ENCODE measurements around the gene CELA3B. TPM values are rescaled to one million over a fixed set of nuclear protein-coding genes. Genes with fewer than 3 reads are reported as not detected.
"Not testable (repeated sequence)": the region's sequence is repeated elsewhere in the genome, so short reads cannot be mapped to it uniquely, and the experiment has no call there.

The CELA3B gene
- total and polyA plus RNA-seq, 8 donors = 2,923 to 21,242 (median 14,182) TPM

DNA sequence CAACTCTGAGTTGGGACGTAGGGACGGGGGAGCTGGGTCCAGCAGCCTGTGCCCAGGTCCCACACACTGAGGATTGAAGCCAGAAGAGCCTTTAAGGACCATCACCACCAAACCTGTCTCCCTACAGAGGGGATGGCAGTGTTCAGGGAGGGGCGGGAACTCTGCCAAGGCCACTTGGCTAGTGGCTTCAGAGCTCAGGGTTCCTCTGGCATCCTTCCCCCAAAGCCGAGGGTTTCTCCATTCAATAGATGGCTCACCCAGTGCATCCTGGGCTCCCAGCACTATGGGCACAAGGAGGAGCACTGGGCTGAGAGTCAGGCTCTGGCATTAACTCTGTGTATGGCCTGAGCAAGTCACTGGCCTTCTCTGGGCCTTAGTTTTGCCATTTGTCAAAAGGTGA, 4.4 kb downstream of the CELA3B start:
- intact Hi-C loops (cut with DNase I) = not testable (repeated sequence)
- WGBS, 2 donors = 24 to 31% methylated on average over 2 of the region's 4 CpGs
- peak in 2 of 6 donors; percentile 72 to 81 for DNase-seq

DNA sequence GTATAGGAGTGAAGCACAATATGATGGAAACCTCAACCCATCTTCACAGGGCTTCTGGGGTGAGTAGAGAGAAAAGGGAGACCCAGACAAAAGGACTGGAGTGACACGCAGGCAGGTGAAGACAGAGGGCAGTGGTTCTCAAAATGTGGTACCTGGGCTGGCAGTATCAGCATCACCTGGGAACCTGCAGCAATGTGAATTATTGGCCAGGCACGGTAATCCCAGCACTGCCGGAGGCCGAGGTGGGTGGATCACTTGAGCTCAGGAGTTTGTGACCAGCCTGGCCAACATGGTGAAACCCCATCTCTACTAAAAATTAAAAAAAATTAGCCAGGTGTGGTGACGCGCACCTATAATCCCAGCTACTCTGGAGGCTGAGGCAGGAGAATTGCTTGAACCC, 5.3 kb downstream of the CELA3B start:
- H3K27ac ChIP-seq; H3K9me3 ChIP-seq; H3K27me3 ChIP-seq; intact Hi-C loops (cut with DNase I); DNase-seq; FAIRE-seq; H3K36me3 ChIP-seq; H3K4me1 ChIP-seq: not testable (repeated sequence)
- H3K4me3 ChIP-seq = peak overlapping the region in 1 of 4 donors; percentile 46
- WGBS, 2 donors = 29 to 31% methylated on average over 6 of the region's 6 CpGs
- ATAC-seq = peak in 2 of 4 donors; percentile 8 to 25

More for the DNA sequence above, 4.4 kb downstream of the CELA3B start:
- not testable (repeated sequence) for H3K9me3 ChIP-seq, H3K27me3 ChIP-seq, H3K27ac ChIP-seq, H3K36me3 ChIP-seq, FAIRE-seq, H3K4me1 ChIP-seq
- ATAC-seq = peak in 2 of 4 donors; percentile 1 to 6
- H3K4me3 ChIP-seq = peak overlapping the region in 1 of 4 donors; percentile 46

DNA sequence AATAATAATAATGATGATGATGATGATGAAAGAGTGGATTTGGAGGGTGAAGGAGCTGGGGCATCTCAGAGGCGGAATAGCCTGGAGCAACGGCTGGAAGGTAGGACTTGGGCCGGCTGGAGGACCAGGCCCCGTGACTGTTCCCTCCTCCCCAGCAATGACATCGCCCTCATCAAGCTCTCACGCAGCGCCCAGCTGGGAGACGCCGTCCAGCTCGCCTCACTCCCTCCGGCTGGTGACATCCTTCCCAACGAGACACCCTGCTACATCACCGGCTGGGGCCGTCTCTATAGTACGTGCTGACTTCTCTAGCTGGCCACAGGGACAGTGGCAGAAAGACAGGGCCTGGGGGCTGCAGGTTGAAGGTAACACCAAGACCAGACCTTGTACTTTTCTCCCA, 6.7 kb downstream of the CELA3B start:
- H3K4me1 ChIP-seq; intact Hi-C loops (cut with DNase I); H3K36me3 ChIP-seq; FAIRE-seq; H3K27ac ChIP-seq; H3K9me3 ChIP-seq; H3K27me3 ChIP-seq: not testable (repeated sequence)
- DNase-seq (peak in 1 of 6 donors; percentile 41), ATAC-seq (peak in 2 of 4 donors; percentile 1 to 4)
- 27 to 34% methylated on average over 4 of the region's 15 CpGs for WGBS, 2 donors
- peak overlapping the region in 1 of 4 donors; percentile 16 for H3K4me3 ChIP-seq

DNA sequence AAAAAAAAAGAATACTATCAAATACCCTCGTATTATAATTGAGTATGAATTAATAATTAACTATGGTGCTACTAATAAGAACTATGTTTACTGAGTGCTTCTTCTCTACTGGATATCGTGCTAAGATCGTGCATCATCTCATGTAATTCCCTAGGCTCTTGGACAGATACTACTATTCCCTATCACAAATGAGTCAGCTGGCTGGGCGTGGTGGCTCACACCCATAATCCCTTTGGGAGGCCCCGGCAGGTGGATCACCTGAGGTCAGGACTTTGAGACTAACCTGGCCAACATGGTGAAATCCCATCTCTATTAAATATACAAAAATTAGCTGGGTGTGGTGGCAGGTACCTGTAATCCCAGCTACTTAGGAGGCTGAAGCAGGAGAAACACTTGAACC, 9.1 kb downstream of the CELA3B start:
- ATAC-seq; H3K27me3 ChIP-seq; H3K27ac ChIP-seq; DNase-seq; H3K36me3 ChIP-seq; intact Hi-C loops (cut with DNase I); H3K4me3 ChIP-seq; H3K4me1 ChIP-seq; FAIRE-seq; H3K9me3 ChIP-seq: not testable (repeated sequence)
- 0 to 6% methylated on average over 1 to 4 of the region's 5 CpGs for WGBS, 2 donors

DNA sequence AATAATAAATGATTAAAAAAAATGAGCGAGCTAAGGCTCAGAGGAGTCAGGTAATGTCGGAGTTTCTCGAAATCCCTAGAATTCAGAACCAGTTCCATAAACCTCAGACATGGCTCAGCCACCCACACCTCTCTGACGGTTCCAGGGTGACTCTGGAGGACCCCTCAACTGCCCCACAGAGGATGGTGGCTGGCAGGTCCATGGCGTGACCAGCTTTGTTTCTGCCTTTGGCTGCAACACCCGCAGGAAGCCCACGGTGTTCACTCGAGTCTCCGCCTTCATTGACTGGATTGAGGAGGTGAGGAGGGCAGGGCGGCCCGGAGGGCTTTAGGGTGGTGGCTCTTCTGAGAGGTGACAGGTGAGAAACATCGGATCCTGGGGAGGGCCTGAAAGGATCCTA, 9.6 kb downstream of the CELA3B start:
- ATAC-seq; H3K9me3 ChIP-seq; H3K4me3 ChIP-seq; H3K4me1 ChIP-seq; H3K27me3 ChIP-seq; H3K36me3 ChIP-seq; intact Hi-C loops (cut with DNase I); H3K27ac ChIP-seq; FAIRE-seq: not testable (repeated sequence)
- DNase-seq = peak in 2 of 6 donors; percentile 42 to 58
- WGBS, 2 donors = 57 to 71% methylated on average over 10 to 11 of the region's 12 CpGs

DNA sequence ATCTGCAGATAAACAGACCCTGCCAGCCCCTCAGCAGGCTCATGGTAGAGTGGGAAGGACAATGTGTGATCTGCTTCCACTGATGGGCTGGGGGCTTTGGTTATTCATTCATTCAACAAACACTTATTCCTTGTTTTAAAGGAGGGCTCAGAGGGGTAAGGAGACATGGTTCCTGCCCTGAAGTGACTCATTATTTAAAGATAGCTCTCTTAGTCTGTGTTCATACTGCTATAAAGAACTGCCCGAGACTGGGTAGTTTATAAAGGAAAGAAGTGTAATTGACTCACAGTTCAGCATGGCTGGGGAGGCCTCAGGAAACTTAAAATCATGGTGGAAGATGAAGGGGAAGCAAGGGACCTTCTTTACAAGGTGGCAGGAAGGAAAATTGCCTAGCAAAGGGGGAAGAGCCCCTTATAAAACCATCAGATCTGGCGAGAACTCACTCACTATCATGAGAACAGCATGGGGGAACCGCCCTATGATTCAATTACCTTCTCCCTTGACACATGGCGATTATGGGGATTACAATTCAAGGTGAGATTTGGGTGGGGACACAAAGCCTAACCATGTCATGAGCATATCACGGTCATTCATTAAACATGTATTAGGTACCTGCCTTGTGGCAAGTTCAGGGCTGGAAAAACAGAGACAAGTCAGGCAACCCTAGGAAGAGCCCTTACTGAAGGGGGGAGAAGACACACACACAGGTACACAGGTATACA, 13.0 kb downstream of the CELA3B start:
- DNase-seq (peak in 1 of 6 donors; percentile 5), ATAC-seq (peak; percentile 11 to 65 (median 31))
- H3K27ac ChIP-seq; H3K4me1 ChIP-seq; H3K36me3 ChIP-seq; H3K27me3 ChIP-seq; H3K9me3 ChIP-seq; H3K4me3 ChIP-seq; FAIRE-seq; intact Hi-C loops (cut with DNase I): not testable (repeated sequence)
- WGBS, 2 donors = 26 to 46% methylated on average over 2 of the region's 5 CpGs

DNA sequence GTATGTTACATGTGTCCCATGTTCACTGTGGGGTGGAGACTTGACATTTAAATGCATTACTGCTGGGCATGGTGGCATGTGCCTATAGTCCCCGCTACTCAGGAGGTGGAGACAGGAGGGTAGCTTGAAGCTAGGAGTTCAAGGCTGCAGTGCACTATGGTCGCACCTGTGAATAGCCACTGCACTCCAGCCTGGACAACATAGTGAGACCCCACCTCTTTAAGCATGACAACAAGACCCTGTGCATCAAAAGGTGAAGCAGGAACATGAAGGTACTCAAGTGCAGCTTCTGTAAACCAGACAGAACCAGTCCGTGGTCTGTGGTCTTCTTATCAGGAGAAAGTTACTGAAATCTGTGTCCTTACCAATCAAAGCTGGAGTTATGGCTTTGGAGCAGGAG, 15.4 kb downstream of the CELA3B start:
- H3K9me3 ChIP-seq; FAIRE-seq; intact Hi-C loops (cut with DNase I); H3K36me3 ChIP-seq; H3K27ac ChIP-seq; H3K4me3 ChIP-seq; H3K27me3 ChIP-seq; H3K4me1 ChIP-seq: not testable (repeated sequence)
- 59 to 65% methylated on average over 3 of the region's 3 CpGs for WGBS, 2 donors
- ATAC-seq = peak in 1 of 4 donors; percentile 1
- peak in 4 of 6 donors; percentile 21 to 56 (median 36) for DNase-seq

DNA sequence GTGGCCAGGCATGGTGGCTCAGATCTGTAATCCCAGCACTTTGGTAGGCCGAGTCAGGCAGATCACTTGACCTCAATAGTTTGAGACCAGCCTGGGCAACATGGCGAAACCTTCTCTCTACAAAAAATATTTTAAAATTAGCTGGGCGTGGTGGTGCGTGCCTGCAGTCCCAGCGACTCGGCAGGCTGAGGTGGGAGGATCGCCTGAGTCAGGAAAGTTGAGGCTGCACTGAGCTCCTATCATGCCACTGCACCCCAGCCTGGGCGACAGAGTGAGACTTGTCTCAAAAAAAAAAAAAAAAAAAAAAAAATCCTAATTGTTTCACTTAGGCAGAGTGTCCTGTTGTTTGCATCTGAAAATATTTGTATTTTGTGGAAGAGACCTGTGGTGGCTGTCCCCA, 17.9 kb downstream of the CELA3B start:
- H3K36me3 ChIP-seq; H3K9me3 ChIP-seq; ATAC-seq; intact Hi-C loops (cut with DNase I); H3K4me3 ChIP-seq; H3K27me3 ChIP-seq; FAIRE-seq: not testable (repeated sequence)
- peak in 3 of 6 donors; percentile 11 to 60 (median 57) for DNase-seq
- peak overlapping the region in 1 of 4 donors; percentile 34 for H3K27ac ChIP-seq
- H3K4me1 ChIP-seq = peaks cover 0 to 17% (median 7%) of the 10 kb centered on the region in 3 donors
- 59 to 61% methylated on average over 8 of the region's 8 CpGs for WGBS, 2 donors

DNA sequence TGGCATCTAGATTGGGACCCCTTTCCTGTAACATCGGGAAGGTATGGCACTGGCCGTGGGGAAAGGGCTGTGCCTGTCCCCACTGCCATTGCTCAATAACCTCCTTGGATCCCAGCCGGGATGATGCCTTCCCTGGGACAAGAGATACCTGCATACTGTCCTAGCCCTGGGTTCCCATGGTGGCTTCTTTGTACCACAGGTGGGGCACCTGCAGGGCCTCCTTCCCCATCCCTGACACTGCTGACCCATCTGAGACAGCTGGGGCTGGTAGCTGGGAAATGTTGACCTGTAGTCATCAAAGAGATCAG, 19.8 kb downstream of the CELA3B start:
- ATAC-seq, FAIRE-seq: not testable (repeated sequence)
- DNase-seq = peak in 2 of 6 donors; percentile 35 to 50

DNA sequence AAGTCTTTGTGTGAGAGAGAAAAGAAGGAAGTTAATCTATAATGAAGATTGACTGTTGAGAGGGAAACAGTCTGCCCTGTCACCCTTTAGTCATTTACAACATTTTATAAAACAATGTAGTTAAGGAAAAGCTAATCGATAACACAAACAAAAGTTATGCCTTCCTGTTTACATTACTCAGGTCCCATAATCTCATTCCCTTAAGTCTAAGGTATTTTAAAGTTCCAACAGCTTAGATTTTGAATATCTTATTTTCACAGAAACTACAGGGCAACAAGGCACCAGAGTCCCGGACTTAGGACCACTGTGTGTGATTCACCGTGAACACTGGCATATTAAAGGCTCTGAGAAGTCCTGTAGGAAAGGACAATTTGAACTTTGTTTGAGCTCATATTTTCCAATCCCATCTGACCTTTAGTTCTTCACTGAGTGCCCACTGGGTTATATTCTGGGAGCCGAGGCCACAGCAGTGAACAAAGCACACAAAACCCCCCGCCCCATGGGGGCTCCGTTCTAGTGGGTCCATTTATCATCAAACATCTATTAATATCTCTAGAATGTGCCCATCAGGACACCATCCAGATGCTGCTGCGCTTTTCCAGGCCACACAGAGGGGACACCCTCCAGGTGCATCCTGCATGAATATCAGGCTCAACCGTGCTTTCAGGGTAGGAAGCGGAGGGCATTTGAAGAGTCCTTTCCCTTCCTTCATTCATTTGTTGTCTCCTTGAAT, 21.2 kb downstream of the CELA3B start:
- ATAC-seq = peak; percentile 1 to 18 (median 6)
- H3K36me3 ChIP-seq; H3K4me3 ChIP-seq; H3K9me3 ChIP-seq; intact Hi-C loops (cut with DNase I); H3K27me3 ChIP-seq: not testable (repeated sequence)
- Histone ChIP-seq H3K27ac (peak overlapping the region; percentile 17 to 84 (median 68)), H3K4me1 (peaks cover 0 to 21% (median 7%) of the 10 kb centered on the region in 3 donors)
- FAIRE-seq = peak; percentile 89
- WGBS, 2 donors = 13 to 18% methylated on average over 7 to 9 of the region's 9 CpGs
- peak in 2 of 6 donors; percentile 41 to 51 for DNase-seq

More for the DNA sequence above, 19.8 kb downstream of the CELA3B start:
- H3K27ac ChIP-seq = peak overlapping the region; percentile 55 to 84 (median 73)
- H3K9me3 ChIP-seq; intact Hi-C loops (cut with DNase I); H3K27me3 ChIP-seq; H3K36me3 ChIP-seq; H3K4me3 ChIP-seq: not testable (repeated sequence)
- peaks cover 0 to 21% (median 7%) of the 10 kb centered on the region in 3 donors for H3K4me1 ChIP-seq
- 30 to 39% methylated on average over 3 of the region's 3 CpGs for WGBS, 2 donors

DNA sequence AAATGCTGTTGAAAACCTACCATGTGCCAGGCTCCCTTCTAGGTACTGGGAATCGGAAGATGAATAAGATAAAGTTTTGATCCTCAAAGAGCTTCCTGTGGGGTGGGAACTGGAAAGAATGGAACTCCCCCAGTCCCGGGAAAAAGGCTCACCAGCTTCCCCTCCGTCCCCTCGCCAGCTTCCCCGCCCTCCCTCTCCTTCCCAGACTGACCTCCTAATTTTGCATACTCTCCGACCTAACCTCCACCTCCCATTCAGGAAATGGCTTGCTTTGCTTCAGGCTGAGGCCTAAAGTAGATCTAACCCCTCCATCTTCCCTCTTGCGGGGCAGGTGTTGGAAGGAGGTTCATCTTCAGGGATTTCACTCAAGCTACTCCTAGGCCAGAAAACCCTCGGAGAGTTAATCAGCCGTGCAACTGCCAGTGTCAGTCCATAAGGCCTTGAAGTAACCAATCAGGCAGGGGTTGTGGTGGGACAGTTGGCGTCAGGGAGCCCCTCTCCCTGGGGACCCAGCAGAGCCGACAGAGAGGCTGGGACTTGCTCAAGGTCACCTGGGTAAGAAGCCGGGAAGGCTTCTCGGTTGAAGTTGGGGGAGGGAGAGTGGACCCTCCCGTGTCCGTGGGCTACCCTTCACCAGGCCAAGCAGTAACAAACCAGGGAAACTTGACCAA, 21.9 kb downstream of the CELA3B start:
- intact Hi-C loops (cut with DNase I); H3K27me3 ChIP-seq; FAIRE-seq; H3K4me3 ChIP-seq; H3K9me3 ChIP-seq: not testable (repeated sequence)
- H3K4me1 ChIP-seq = peaks cover 0 to 21% (median 7%) of the 10 kb centered on the region in 3 donors
- peak overlapping the region; percentile 56 to 84 (median 74) for H3K27ac ChIP-seq
- ATAC-seq (peak in 2 of 4 donors; percentile 1 to 10), DNase-seq (peak in 3 of 6 donors; percentile 26 to 44 (median 30))
- H3K36me3 ChIP-seq = peaks cover 0 to 14% (median 0%) of the 10 kb centered on the region in 3 donors
- 10 to 23% methylated on average over 12 to 15 of the region's 15 CpGs for WGBS, 2 donors

Data from pancreas (tissue), 10 donors.